ENCODE measurements around the gene WDR46. TPM values are rescaled to one million over a fixed set of nuclear protein-coding genes. Genes with fewer than 3 reads are reported as not detected.

The WDR46 gene
- total RNA-seq, 1 donor from 2014 or later = 54.5 TPM

DNA sequence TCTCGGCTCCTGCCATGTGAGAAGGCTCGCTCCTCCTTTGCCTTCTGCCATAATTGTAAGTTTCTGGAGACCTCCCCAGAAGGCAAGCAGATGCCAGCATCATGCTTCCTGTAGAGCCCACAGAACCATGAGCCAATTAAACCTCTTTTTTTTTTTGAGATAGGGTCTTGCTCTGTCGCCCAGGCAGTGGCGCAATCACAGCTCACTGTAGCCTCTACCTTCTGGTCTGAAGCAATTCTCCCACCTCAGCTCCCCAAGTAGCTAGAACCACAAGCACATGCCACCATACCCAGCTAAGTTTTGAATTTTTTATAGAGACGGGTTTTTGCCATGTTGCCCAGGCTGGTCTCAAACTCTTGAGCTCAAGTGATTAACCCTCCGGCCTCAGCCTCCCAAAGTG, 52.2 kb downstream of the WDR46 start:
- peaks cover 63% of the 10 kb centered on the region for H3K27me3 Mint-ChIP-seq (ENCODE audit: low read depth)
- DNase-seq (ENCODE audit: low read depth, low spot score) = no peak
- H3K27ac Mint-ChIP-seq (ENCODE audit: unreplicated experiment) = no peak overlapping the region
- no peak for TF ChIP-seq CTCF (conservative IDR thresholded peaks at IDR 0.05)
- H3K4me1 Mint-ChIP-seq = peaks cover 8% of the 10 kb centered on the region
- H3K36me3 Mint-ChIP-seq (ENCODE audit: low read depth) = no peaks in the 10 kb centered on the region
- no peaks in the 10 kb centered on the region for H3K9me3 Mint-ChIP-seq
- H3K4me3 Mint-ChIP-seq = no peak overlapping the region

- H3K27me3 Mint-ChIP-seq (ENCODE audit: low read depth) = peaks cover 62% of the 10 kb centered on the region
- TF ChIP-seq CTCF (conservative IDR thresholded peaks at IDR 0.05) = no peak
- no peak for DNase-seq (ENCODE audit: low read depth, low spot score)
- no peak overlapping the region for H3K27ac Mint-ChIP-seq (ENCODE audit: unreplicated experiment)
- H3K4me3 Mint-ChIP-seq = no peak overlapping the region
- peaks cover 8% of the 10 kb centered on the region for H3K4me1 Mint-ChIP-seq
- H3K36me3 Mint-ChIP-seq (ENCODE audit: low read depth) = no peaks in the 10 kb centered on the region
- H3K9me3 Mint-ChIP-seq = no peaks in the 10 kb centered on the region
Measured at GRCh38 chr6:33236328-33236727, 52.7 kb downstream of the WDR46 start.

DNA sequence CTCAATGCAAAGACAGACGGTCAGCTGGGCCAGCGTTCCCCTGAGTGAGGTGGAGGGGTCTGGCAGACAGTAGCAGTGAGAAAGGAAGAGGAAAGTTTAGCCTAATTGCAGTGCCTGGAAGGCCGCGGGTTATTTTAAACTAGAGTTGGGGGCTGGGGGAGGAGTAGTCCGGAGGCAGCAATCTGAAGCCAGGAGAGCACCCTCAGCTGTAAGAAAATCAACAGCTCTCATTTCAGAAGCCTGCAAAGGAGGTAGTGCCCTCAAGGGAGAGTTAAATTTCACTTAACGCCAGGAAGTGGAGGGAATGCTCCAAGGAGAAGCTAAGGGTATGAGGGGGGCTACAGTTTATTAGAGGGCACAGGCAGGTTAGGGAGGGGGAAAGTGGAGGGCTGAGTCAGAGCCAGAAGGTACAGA, 53.8 kb downstream of the WDR46 start:
- Mint-ChIP-seq H3K27me3 (ENCODE audit: low read depth) (peaks cover 59% of the 10 kb centered on the region), H3K36me3 (ENCODE audit: low read depth) (no peaks in the 10 kb centered on the region), H3K4me3 (no peak overlapping the region), H3K27ac (ENCODE audit: unreplicated experiment) (no peak overlapping the region), H3K4me1 (peaks cover 8% of the 10 kb centered on the region), H3K9me3 (no peaks in the 10 kb centered on the region)
- TF ChIP-seq CTCF (conservative IDR thresholded peaks at IDR 0.05) = no peak
- no peak for DNase-seq (ENCODE audit: low read depth, low spot score)

Small RNA genes within 50 kb of the gene (microRNA-seq; reads per million reads assigned to microRNA genes)
- gene MIR6834 (not detected), gene MIR6873 (not detected)

Other genes starting within 250 kb of the WDR46 start
- 1.8 and 3.4 TPM in 2 replicates for gene HLA-DPA1, start 215.6 kb downstream of the WDR46 start, total RNA-seq
- 18.7 and 20.4 TPM in 2 replicates for gene HLA-DPB1, start 213.2 kb downstream of the WDR46 start, total RNA-seq
- gene COL11A2, start 96.8 kb downstream of the WDR46 start, total RNA-seq = 4.2 and 5.9 TPM in 2 replicates
- 31.8 and 33.1 TPM in 2 replicates for gene RXRB, start 88.6 kb downstream of the WDR46 start, total RNA-seq
- 95.7 and 103 TPM in 2 replicates for gene SLC39A7, start 88.4 kb downstream of the WDR46 start, total RNA-seq
- gene HSD17B8, start 84.6 kb downstream of the WDR46 start, total RNA-seq = 3.3 and 4.4 TPM in 2 replicates
- gene RING1, start 80.7 kb downstream of the WDR46 start, total RNA-seq = 61.2 and 61.7 TPM in 2 replicates
- gene VPS52, start 17.4 kb downstream of the WDR46 start, total RNA-seq = 53.2 and 57.3 TPM in 2 replicates
- gene RPS18, start 17.2 kb downstream of the WDR46 start, total RNA-seq = 2,299 and 2,407 TPM in 2 replicates
- 2.0 and 2.8 TPM in 2 replicates for gene B3GALT4, start 12.1 kb downstream of the WDR46 start, total RNA-seq
- gene PFDN6, start 362 bp upstream of the WDR46 start, total RNA-seq = 54.9 and 61.4 TPM in 2 replicates
- gene RGL2, start 9.7 kb upstream of the WDR46 start, total RNA-seq = 51.9 and 56.0 TPM in 2 replicates
- gene TAPBP, start 24.8 kb upstream of the WDR46 start, total RNA-seq = 15.4 and 16.2 TPM in 2 replicates
- 23.0 and 23.4 TPM in 2 replicates for gene ZBTB22, start 28.5 kb upstream of the WDR46 start, total RNA-seq
- gene DAXX, start 33.7 kb upstream of the WDR46 start, total RNA-seq = 85.0 and 88.2 TPM in 2 replicates
- gene KIFC1, start 102.6 kb upstream of the WDR46 start, total RNA-seq = 123 and 124 TPM in 2 replicates
- gene PHF1, start 121.8 kb upstream of the WDR46 start, total RNA-seq = 63.5 and 70.5 TPM in 2 replicates
- gene CUTA, start 128.9 kb upstream of the WDR46 start, total RNA-seq = 319 and 326 TPM in 2 replicates
- 72.4 and 73.5 TPM in 2 replicates for gene SYNGAP1, start 130.8 kb upstream of the WDR46 start, total RNA-seq
- 18.4 and 21.1 TPM in 2 replicates for gene ZBTB9, start 165.3 kb upstream of the WDR46 start, total RNA-seq